ENCODE measurements around the gene PRKCB. TPM values are rescaled to one million over a fixed set of nuclear protein-coding genes. Genes with fewer than 3 reads are reported as not detected.

The PRKCB gene
- total and polyA plus RNA-seq, 7 donors: 0.13 to 1.5 (median 0.83) TPM

DNA sequence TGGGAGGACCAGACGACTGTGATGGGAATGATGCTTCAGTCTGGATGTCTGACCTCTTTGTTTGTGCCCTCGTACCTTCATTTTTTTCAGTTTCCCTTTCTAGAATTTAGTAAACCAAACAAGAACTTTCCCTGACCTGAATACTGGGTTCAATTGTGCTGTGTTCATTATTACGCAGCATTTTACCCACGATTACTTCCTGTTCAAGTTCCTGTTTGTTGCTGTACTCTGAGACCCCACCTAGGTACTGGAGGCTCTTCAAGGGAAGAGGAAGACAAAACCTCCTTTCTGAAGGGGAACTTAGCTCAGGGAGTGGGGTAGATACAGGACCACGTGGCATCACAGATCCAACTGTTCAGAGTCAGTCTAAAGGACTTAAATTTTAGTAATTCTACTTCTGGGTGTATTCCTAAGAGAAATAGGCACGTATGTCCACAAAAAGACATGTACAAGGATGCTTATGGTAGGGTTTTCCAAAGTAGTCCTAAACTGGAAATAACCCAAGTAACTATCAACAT is 9.2 kb upstream of the PRKCB start:
- no peak for ATAC-seq
- H3K4me3 ChIP-seq: no peak overlapping the region

DNA sequence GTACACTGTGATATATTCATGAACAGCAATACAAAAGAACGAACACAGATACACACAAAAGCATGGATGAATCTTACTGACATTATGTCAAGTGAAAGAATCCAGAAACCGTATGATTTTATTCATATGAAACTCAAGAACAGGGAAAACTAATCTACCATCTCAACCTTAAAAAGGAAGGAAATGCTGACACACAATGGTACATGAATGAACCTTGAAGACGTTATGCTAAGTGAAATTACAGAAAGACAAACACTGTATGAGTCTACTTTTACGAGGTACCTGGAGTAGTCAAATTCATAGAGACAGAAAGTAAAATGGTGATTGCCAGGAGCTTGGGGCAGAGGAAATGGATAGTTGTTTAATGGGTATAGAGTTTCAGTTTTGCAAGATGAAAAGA is 8.7 kb upstream of the PRKCB start:
- no peaks in the 10 kb centered on the region for H3K27me3 ChIP-seq (ENCODE audit: insufficient read depth in 3 of 3, low read length in 2 of 3)
- no peaks in the 10 kb centered on the region for H3K36me3 ChIP-seq (ENCODE audit: insufficient read depth in 1 of 2, low read depth in 1 of 2)
- peaks cover 11% of the 10 kb centered on the region for H3K9me3 ChIP-seq
- TF ChIP-seq, protein P1, sequence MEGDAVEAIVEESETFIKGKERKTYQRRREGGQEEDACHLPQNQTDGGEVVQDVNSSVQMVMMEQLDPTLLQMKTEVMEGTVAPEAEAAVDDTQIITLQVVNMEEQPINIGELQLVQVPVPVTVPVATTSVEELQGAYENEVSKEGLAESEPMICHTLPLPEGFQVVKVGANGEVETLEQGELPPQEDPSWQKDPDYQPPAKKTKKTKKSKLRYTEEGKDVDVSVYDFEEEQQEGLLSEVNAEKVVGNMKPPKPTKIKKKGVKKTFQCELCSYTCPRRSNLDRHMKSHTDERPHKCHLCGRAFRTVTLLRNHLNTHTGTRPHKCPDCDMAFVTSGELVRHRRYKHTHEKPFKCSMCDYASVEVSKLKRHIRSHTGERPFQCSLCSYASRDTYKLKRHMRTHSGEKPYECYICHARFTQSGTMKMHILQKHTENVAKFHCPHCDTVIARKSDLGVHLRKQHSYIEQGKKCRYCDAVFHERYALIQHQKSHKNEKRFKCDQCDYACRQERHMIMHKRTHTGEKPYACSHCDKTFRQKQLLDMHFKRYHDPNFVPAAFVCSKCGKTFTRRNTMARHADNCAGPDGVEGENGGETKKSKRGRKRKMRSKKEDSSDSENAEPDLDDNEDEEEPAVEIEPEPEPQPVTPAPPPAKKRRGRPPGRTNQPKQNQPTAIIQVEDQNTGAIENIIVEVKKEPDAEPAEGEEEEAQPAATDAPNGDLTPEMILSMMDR (IDR thresholded peaks at IDR 0.05): no peak
- H3K4me3 ChIP-seq: no peak overlapping the region
- DNase-seq: no peak
- 49 to 52% (median 49%) methylated on average over 4 of the region's 4 CpGs for WGBS, 3 donors
- ATAC-seq: no peak
- H3K4me1 ChIP-seq: no peaks in the 10 kb centered on the region
- H3K27ac ChIP-seq: no peak overlapping the region
- intact Hi-C loops (cut with DNase I): no loop called here

More for the DNA sequence above, 9.2 kb upstream of the PRKCB start:
- H3K9me3 ChIP-seq: peaks cover 11% of the 10 kb centered on the region
- no peak for DNase-seq
- TF ChIP-seq, protein P1 (IDR thresholded peaks at IDR 0.05): no peak
- 43 to 49% (median 48%) methylated on average over 6 of the region's 6 CpGs for WGBS, 3 donors
- no peaks in the 10 kb centered on the region for H3K4me1 ChIP-seq
- no peaks in the 10 kb centered on the region for H3K27me3 ChIP-seq (ENCODE audit: insufficient read depth in 3 of 3, low read length in 2 of 3)
- intact Hi-C loops (cut with DNase I): no loop called here
- H3K36me3 ChIP-seq (ENCODE audit: insufficient read depth in 1 of 2, low read depth in 1 of 2): no peaks in the 10 kb centered on the region
- H3K27ac ChIP-seq: no peak overlapping the region

DNA sequence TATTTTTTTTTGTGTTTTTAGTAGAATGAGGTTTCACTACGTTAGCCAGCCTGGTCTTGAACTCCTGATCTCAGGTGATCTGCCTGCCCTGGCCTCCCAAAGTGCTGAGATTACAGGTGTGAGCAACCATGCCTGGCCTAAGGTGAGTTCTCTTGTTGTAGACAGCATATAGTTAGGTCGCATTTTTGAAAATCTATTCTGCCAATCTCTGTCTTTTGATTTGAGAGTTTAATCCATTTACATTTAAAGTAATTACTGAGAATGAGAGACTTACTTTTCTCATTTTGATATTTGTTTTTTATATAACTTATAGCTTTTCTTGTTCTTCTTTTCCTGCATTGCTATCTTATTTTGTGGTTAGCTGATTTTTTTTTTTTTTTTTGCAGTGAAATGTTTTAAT is 6.3 kb upstream of the PRKCB start:
- H3K9me3 ChIP-seq: peaks cover 11% of the 10 kb centered on the region
- peaks cover 0 to 6% (median 2%) of the 10 kb centered on the region in 3 donors for H3K27me3 ChIP-seq (ENCODE audit: insufficient read depth in 3 of 3, low read length in 2 of 3)
- H3K4me3 ChIP-seq: no peak overlapping the region
- intact Hi-C loops (cut with DNase I): no loop called here
- DNase-seq (no peak), ATAC-seq (no peak)
- H3K36me3 ChIP-seq (ENCODE audit: insufficient read depth in 1 of 2, low read depth in 1 of 2): no peaks in the 10 kb centered on the region
- H3K4me1 ChIP-seq: no peaks in the 10 kb centered on the region
- TF ChIP-seq, protein P1 (IDR thresholded peaks at IDR 0.05): no peak
- 71 to 79% (median 77%) methylated on average over 2 of the region's 2 CpGs for WGBS, 3 donors
- H3K27ac ChIP-seq: no peak overlapping the region

DNA sequence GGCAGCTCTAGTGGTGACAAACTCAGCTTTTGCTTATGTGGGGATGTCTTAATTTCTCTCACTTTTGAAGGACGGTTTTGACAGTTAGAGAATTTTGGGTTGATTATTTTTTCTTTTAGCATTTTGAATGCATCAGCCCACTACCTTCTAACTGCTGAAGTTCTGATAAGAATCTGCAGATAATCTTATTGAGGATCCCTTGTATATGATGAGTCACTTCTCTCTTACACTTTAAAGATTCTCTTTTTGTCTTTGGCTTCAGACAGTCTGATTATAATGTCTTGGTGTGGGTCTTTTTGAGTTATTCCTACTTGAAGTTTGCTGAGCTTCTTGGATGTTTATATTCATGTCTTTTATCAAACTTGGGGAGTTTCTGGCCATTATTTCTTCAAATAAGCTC is 5.5 kb upstream of the PRKCB start:
- no peak for DNase-seq
- Histone ChIP-seq H3K4me1 (no peaks in the 10 kb centered on the region), H3K27ac (no peak overlapping the region), H3K9me3 (peaks cover 11% of the 10 kb centered on the region), H3K4me3 (no peak overlapping the region), H3K36me3 (ENCODE audit: insufficient read depth in 1 of 2, low read depth in 1 of 2) (no peaks in the 10 kb centered on the region), H3K27me3 (ENCODE audit: insufficient read depth in 3 of 3, low read length in 2 of 3) (peaks cover 0 to 14% (median 5%) of the 10 kb centered on the region in 3 donors)
- intact Hi-C loops (cut with DNase I): no loop called here
- 0 to 34% (median 0%) methylated on average over 1 of the region's 1 CpG for WGBS, 3 donors
- TF ChIP-seq, protein P1 (IDR thresholded peaks at IDR 0.05): no peak
- no peak for ATAC-seq

DNA sequence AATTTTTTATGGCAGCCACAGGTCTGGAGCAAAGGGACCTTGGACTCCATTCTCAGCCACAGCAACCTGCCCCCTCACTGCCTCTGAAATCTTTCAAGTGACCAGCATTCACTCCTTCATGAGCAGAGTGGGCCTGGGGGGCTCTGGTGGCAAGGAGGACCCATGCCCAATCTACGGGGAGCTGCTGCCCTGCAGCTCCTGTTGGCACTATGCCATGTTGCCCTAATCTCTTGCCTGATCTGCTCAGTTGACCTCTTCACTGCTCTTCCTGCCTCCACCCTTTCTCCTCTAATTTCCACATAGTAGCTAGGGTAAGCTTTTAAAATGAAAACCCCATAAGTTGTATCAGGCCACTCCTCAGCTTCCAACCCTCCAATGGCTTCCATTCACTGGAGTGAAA is 2.9 kb upstream of the PRKCB start:
- TF ChIP-seq, protein P1 (IDR thresholded peaks at IDR 0.05): no peak
- peaks cover 11% of the 10 kb centered on the region for H3K9me3 ChIP-seq
- H3K4me1 ChIP-seq: no peaks in the 10 kb centered on the region
- no peak overlapping the region for H3K4me3 ChIP-seq
- ATAC-seq (no peak), DNase-seq (no peak)
- 42 to 68% (median 42%) methylated on average over 1 of the region's 1 CpG for WGBS, 3 donors
- peaks cover 2 to 38% (median 9%) of the 10 kb centered on the region in 3 donors for H3K27me3 ChIP-seq (ENCODE audit: insufficient read depth in 3 of 3, low read length in 2 of 3)
- intact Hi-C loops (cut with DNase I): no loop called here
- H3K36me3 ChIP-seq (ENCODE audit: insufficient read depth in 1 of 2, low read depth in 1 of 2): no peaks in the 10 kb centered on the region
- H3K27ac ChIP-seq: no peak overlapping the region
